HG02840 (cell line): ENCODE data around the gene DELE1.

ENCODE experiments used
- ATAC-seq: cut with Tn5 transposase; IDR thresholded peaks from one replicate; pipeline ENCODE4 v1.9.1; 2021; ENCODE audit warnings: mild to moderate bottlenecking, moderate library complexity, moderate number of reproducible peaks; ENCODE audit not compliant: unreplicated experiment, low FRiP score

The DELE1 gene

DNA sequence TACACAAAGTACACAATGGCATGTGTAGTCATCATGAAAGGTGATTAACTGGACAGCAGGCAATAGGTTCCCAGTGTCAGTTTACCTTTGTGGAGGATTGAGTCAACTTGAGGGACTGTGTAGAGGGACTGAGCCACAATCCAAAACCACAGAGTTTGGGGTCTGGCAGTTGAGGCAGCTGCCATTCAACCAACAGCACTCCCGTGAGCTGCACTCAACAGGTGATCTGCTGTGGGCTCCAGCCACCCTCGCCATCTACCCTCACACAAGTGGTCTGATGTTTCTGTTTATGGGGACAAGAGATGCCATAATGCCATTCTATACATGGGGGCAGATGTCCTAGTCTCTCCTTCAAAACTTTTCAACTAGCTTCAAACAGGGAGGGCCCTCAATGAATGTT, 2.9 kb upstream of the DELE1 start:
- no peak for ATAC-seq

DNA sequence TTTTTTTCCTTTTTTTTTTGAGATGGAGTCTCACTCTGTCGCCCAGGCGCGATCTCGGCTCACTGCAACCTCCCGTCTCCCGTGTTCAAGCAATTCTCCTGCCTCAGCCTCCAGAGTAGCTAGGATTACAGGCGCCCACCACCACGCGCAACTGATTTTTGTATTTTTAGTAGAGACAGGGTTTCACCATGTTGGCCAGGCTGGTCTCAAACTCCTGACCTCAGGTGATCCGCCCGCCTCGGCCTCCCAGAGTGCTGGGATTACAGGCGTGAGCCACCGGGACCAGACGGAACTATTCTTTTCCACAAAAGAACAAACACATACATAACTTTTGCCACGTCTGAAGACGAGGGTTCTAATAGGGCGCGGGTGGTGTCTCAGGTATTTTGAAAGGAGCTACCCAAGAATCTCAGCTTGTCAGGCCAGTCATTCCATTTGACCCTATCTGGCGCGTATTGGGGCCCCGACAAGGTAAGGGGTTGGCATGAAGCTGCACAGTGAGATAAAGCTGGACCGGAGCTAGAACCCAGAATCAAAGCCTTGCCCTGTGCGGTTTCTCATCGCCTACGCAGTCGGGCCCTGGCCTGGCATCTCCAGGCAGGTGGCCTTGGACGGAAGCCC, 734 bp upstream of the DELE1 start:
- ATAC-seq: peak; percentile 2

DNA sequence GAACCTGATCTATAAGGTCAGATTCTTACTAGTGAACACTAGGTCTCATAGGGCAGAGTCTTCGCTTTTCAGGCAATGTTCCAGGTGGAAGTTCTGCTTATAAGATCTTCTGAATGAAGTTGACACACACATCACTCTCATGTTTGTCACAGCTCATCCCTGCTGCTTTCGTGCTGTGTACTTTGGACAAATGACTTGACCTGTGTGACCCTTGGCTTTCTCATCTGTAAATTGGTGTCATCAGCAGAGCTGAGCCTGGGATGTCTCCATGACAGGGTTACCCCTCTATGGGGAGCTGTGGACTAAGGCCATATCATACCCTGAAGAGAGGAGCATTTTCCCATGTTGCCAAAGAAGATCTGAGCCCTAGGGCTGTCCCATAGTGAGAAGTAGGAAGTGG, 2.8 kb downstream of the DELE1 start:
- no peak for ATAC-seq

- ATAC-seq: no peak
Measured at GRCh38 chr5:141928051-141928450, 4.4 kb downstream of the DELE1 start.

DNA sequence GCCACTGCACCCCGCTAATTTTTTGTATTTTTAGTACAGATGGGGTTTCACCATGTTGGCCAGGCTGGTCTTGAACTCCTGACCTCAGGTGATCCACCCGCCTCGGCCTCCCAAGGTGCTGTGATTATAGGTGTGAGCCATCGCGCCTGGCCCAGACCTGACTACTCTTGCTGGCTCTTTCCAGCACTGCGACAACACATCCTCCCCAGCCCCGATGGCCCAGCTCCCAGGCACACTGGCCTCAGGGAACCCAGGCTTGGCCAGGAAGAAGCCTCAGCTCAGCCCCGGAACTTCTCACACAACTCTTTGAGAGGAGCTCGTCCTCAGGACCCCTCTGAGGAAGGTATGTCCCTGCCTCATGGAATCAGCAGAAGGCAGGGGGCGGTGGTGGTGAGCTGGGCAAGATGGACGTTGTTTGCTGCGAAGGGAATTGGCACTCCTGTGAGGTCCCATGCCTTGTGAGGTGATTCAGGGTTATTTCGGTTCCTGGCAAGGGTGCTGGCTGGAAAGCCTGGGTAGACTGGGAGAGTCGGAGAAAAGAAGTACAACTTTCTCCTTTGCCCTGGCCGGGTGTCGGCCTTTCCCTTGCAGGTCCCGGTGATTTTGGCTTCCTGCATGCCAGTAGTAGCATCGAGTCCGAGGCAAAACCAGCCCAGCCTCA, 5.9 kb downstream of the DELE1 start:
- no peak for ATAC-seq

GRCh38 chr5:141931694-141932093, 8.0 kb downstream of the DELE1 start:
- ATAC-seq: no peak

DNA sequence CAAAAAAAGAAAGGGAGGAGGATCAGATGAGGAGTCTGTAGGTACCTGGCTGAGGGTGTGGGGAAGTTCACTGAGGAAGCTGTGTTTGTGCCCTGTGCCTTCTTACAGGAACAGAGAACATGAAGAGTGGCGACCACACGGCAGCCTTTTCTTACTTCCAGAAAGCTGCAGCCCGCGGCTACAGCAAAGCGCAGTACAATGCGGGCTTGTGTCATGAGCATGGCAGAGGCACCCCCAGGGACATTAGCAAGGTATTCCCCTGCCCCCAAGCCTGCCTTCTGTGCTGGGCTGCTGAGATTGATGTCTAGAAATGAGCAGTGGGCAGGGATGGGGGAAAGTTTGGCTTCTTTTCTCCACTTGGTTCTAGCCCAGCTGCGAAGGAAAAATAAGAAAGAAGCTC, 9.5 kb downstream of the DELE1 start:
- no peak for ATAC-seq

DNA sequence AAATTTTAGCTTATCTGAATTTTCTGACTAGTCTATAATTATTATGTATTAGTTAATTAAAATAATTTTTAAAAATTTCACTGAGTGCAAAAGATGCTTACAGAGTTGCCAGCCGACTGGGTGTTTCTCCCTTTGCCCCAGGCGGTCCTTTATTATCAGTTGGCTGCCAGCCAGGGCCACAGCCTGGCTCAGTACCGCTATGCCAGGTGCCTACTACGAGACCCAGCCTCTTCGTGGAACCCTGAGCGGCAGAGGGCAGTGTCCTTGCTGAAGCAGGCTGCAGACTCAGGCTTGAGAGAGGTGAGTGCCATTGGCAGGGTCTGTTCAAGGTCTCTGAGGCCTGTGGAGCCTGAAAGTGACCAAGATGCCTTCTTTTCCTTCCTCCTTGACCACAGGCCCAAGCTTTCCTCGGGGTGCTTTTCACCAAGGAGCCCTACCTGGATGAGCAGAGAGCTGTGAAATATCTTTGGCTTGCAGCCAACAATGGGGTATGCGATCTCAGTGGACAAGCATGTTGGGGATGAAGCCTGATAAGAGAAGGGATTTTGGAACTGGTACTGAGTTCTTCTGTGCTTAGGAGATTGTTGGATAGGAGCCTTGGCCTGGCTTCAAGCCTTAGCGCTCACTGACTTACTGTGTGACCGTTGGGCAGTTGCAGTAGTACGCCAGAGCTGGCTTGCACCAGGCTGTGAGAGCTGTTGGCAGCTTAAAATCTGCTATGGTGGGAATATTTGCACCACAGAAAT, 10.6 kb downstream of the DELE1 start:
- no peak for ATAC-seq

DNA sequence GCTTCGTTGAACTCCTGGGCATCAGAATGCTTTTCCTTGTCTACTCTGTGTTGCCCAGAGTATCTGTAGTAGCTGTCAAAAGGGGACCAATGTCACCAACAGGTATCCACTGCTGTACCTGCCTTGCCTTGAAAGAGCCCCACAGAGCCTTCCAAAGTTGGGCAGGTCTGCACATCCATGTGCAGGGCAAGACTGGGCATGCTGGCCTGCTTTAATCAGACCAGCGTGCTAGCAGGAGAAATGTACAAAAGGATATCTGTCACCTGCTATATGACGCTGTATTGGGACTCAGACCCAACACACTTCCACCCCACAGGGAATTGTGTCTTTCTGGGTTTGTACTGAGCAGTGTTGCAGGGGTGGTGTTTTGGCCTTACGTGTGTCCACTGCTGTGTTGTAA, 11.9 kb downstream of the DELE1 start:
- ATAC-seq: no peak

- no peak for ATAC-seq
Measured at GRCh38 chr5:141940695-141941271, 17.1 kb downstream of the DELE1 start.

GRCh38 chr5:141941307-141941706, 17.6 kb downstream of the DELE1 start:
- no peak for ATAC-seq

DNA sequence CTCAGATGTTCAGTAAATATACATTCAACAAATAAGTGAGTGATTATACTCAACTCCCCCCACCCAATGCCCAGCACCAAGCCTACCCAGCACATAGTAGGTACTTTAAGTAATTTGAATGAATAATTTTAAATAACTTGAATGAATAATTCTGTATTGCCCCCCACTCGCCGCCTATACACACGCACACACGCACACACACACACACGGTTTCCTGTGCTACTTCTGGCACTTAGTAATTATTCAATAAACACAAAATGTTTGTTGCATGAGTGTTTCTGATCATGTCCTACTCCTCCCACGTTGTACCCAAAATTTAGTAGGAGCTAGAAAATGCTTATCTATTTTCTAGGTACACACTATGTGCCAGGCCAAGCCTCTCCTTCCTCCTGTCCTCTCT, 18.1 kb downstream of the DELE1 start:
- ATAC-seq: no peak

- ATAC-seq: no peak
Measured at GRCh38 chr5:141942185-141942857, 18.6 kb downstream of the DELE1 start.

- ATAC-seq: no peak
Measured at GRCh38 chr5:141944076-141944475, 20.4 kb downstream of the DELE1 start.

DNA sequence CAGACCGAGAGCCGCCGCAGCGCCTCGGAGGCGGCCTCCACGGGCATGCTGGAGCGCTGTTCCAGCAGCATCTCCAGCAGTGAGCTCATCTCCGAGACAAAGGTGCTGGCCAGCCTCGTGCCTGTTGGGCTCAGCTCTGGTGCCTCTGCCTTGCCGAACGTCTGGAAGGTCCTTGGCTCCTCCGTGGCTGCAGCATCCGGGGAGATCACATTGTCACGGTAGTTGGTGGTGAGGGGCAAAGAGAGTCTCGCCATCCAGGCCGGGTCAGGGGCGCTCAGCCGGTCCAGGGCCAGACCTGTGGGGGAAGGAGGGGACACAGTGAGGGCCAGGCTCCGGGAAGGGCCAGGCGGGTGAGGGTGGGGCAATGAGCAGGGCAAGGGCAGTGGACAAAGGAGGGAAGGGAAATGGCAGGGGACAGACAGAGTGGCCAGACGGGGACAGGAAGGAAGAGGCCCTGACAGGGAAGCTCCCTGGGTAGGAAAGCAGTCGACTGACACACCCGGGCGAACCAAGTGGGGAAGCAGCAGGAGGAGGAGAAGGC, 21.9 kb downstream of the DELE1 start:
- ATAC-seq: no peak

- no peak for ATAC-seq
Measured at GRCh38 chr5:141947316-141947715, 23.6 kb downstream of the DELE1 start.

DNA sequence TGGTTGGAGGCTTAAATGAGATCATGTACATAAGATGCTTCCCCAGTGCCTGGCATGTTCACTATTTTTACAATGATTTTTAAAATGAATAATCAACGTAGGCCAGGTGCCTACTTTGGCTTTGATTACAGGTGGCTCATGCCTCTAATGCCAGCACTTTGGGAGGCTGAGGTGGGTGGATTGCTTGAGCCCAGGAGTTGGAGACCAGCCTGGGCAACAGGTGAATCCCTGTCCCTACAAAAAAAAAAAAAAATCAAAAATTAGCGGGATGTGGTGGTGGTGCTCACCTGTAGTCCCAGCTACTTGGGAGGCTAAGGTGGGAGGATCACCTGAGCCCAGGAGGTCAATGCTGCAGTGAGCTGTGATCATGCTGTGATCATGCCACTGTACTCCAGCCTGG, 25.1 kb downstream of the DELE1 start:
- no peak for ATAC-seq

DNA sequence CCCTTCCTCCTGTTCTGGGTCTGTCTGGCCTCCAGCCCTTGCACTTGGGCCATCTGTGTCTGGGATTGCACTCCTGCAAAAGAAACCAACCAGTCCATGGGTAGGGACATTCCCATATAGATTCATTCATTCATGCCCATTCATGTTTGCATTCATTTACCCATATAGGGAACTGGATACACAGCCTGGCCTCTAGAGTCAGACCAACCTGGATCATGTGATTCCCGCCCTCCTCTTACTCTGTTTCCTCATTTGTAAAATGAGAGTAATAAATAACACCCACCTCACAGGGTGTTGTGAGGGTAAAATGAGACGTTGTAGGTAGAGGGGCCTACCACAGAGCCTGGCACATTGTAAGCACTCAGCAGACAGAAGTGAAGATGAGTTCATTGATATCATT, 25.8 kb downstream of the DELE1 start:
- ATAC-seq: no peak

- ATAC-seq: no peak
Measured at GRCh38 chr5:141950207-141951005, 26.7 kb downstream of the DELE1 start.

DNA sequence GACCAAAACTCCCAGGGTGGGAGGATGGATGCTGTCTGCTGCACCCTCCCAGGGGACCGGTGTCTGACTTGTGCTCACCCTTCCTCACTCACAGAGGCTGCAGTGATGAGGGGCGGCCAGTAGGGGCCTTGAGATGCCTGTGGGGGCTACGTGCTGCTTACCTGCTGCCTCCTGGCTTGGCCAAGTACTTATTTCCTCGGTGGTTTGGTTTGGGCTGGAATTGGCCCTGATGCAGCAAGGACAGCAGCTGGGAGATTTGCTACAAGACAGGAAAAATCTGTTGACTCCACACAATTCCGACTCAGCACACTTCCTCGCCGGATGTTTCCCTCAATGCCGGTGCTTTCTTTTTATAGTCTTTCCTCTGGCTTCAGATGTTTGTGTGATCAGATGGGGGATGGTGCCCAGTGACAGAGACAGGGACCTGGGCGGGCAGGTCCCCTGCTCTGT, 27.7 kb downstream of the DELE1 start:
- ATAC-seq: no peak
